Measurements from ENCODE around the gene PANK2.
A peak's percentile ranks its signal among the peaks of the same experiment; 100 is the strongest.

DNA sequence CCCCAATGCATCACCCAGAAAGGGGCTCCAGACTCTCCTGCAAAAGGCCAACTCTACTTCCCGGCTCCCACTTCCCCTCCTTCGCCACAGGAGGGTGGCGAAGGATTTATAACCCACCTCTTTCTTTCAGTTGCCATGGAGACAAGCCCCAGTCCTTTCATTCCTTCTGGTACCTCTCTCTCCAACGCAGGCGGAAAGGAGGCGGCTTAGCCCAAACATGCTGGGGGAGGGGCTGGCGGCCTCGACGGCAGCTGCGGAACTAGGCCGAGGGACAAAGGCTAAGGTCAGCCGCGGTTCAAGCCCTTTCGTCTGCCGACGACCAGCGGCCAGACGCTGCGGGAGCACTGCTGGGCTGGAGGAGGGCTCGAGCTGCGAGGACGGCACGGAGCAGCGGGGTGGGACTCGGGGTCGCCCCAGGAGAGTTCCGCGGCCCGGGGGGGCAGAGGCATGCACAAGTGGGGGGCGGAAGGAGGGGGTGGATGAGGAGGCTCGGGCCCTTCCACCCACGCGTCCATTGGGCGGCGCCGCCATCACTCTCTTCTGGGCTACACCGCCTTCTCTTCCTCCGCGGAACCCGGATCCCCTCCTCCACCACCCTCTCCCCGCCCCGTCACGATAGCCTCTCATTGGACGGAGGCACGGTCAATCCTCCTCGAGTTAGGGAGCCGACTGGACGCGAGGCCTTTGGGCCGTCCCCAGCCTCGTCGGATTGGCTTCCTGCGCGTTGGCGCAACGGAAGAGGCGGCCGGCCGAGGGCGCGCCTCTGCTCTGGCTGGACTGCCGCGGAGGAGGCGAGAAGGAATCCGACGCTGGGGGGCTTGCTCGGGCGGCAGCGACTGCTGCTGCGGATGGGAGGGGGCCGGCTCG lies at the start of gene PANK2:
- TF ChIP-seq, protein P1, sequence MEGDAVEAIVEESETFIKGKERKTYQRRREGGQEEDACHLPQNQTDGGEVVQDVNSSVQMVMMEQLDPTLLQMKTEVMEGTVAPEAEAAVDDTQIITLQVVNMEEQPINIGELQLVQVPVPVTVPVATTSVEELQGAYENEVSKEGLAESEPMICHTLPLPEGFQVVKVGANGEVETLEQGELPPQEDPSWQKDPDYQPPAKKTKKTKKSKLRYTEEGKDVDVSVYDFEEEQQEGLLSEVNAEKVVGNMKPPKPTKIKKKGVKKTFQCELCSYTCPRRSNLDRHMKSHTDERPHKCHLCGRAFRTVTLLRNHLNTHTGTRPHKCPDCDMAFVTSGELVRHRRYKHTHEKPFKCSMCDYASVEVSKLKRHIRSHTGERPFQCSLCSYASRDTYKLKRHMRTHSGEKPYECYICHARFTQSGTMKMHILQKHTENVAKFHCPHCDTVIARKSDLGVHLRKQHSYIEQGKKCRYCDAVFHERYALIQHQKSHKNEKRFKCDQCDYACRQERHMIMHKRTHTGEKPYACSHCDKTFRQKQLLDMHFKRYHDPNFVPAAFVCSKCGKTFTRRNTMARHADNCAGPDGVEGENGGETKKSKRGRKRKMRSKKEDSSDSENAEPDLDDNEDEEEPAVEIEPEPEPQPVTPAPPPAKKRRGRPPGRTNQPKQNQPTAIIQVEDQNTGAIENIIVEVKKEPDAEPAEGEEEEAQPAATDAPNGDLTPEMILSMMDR (IDR thresholded peaks at IDR 0.05), result peak in 6 of 7 experiments; percentile 18 to 57 (median 45)
- TF ChIP-seq POLR2A (IDR thresholded peaks at IDR 0.05), result peak; percentile 84 to 90 (median 84)

All from body of pancreas (tissue), 4 donors.